Stimulated activated CD4-positive, alpha-beta T cell treated with anti-CD3 and anti-CD28 coated beads, Interleukin-1b, Interleukin-23, amount 100 ng/mL, for 1 hour (primary cell): ENCODE data around the gene BDNF.
"Not testable (repeated sequence)": the region's sequence is repeated elsewhere in the genome, so short reads cannot be mapped to it uniquely, and the experiment has no call there.

Experiments used
- DNase-seq, 2 donors: peaks; one replicate each; pipeline ENCODE4 v3.0.0-alpha.2; 2020; ENCODE audit warnings: low read depth in 2 of 2

Gene BDNF

DNA sequence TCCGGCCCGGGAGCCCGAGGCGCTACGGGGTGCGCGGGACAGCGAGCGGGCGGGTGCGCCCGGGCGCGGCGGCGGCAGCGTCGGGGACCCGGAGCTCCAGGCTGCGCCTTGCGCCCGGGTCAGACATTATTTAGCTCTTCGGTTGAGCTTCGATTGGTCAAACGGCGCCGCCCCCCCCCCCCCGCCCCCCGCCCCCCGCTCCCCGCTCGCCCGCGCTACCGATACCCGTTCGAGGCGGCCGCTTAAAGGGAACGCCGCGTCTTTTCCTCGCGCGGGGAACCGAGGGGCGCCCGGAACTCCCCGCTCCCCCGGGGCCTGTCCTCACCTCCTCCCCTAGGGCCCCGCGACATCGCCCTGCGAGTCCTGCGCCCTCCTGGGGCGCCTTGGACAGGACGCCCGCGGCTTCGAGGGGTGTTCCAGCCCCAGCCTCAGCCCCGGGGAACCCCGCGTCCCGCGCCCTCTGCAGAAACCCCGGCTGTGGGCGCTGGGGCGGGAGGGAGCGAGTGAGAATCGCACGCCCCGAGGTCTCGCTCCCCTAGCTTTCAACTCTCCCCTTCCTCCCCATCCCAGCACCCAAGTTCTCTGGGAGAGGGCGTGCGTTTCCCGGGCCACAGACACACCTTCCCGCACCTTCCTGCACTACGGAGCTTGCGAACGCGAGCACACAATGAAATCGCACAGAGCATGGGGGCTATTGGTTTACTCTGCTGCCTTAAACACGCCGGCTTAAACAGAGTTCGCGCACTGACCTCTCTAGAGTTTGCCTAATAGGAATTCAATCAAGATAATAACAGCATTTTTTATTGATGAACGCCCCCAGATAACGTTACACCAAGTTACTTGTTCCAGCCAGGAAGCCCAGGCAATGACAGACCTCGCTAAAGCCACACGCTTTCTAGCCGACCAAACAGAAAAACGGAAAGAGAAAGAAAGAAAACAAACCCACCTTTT is at the start of gene BDNF:
Gene BDNF, minus strand, starts transcription at position 105 of the 951 bp plus-strand sequence. CDS start 41,891 bp downstream, outside the sequence.
- DNase-seq, result no peak

- DNase-seq, result no peak
Measured at GRCh38 chr11:27740362-27741013, 40.2 kb upstream of the BDNF start.

GRCh38 chr11:27735281-27735680 is 35.0 kb upstream of the BDNF start:
- no peak for DNase-seq

DNA sequence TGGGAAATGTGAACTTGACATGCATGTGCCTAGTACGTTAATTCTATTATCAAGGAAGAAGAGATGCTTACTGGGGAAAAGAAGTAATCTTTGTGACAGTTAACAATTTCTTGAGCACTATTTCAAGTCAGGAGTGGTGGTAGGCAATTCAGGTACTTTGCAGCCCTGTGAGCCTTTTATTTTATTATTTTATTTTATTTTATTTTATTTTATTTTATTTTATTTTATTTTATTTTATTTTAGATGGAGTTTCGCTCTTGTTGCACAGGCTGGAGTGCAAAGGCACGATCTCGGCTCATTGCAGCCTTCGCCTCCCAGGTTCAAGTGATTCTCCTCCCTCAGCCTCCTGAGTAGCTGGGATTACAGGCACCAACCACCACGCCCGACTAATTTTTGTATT is 31.5 kb upstream of the BDNF start:
- not testable (repeated sequence) for DNase-seq

DNA sequence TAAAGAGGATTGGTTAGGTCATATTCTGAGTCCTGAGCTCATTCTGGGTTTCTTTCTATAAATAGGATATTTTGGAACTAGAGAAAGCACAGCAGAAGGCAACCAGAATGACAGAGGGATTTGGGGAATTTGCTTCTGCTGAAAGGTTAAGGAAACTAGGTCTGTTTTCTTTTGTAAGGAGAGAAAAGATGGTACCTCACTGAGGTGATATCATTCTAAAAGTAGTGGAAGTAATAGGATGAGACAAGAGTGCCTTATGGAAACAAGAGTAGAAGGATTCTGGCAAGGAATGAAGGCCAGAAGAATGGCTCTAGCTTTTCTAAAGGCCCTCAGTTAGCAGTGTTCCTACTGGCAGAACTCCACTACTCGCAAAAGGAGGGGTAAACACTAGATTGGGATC is 26.7 kb upstream of the BDNF start:
- no peak for DNase-seq

DNA sequence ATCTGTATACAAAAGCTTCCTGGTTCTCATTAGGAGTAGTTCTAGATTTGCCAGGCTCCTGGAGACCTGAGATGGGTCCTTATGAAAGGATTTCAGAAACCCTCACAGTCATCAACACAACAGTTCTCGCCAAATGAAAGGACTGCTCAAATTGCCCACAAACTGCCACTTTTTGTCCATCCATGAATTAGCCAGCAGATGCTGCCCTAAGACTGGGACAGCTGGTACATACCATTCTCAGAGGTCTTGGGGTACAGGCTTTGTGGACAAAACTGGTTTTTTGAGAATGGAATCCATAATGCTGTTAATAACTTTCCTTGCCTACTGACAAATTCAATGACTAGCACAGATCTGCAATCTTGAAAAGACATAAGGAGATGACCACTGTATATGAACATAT is 23.4 kb upstream of the BDNF start:
- no peak for DNase-seq

DNA sequence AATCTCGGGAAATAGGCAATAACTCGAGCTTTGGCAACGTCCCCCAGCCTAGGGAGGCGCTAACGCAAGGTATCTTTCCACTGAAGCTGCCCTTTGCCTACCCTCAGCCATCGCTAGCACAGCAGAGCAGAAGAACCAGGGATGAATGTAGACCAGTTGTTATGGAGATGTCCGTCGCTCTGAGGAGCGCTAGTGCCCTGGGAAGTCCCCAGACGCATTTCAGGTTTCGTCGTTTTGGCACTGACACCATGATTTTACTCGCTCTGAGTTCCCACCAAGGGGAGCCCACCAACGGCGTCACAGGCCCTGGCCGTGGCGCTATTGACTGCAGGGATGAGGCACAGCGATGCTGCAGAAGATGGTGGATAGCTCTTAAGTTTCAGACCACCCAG is 22.7 kb upstream of the BDNF start:
- no peak for DNase-seq

DNA sequence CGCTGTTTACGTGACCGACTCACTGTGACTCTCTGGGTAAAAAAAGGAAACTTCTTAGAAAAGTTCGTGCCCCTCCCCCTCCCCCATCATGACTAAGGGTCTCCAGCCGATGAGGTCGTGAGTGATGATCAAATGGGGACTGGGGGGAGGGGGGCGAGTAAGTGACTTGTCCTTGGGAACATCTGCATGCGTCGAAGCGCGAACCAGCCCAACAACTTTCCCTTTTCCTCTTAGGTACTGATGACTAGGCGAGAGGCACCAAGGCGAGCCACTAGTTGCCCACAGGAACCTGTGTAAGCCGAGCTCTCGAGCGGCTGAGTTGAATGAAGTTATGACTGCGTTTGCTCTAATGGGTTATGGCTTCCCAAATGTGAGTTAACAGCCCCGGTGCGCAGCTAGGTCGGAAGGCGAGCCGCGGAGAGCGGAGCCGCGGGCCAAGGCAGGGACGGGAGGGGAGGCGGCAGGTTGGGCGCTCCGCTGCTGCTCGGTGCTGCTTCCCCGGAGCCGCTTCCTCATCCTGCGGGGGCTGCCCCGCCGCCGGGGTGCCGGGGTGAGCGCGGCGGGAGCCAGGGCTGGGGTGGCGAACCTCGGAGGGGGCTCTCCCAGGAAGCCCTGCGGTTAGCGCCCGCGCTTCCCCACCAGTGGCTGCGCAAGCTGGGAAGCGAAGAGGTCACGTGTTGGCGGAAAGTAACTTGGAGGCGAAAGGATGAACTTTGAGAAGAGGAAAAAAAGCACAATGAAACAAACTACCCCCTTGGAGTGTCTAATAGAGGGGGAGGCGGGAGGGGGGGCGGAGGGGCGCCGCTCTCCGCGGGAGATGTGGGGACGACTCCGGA is 22.1 kb upstream of the BDNF start:
- no peak for DNase-seq

DNA sequence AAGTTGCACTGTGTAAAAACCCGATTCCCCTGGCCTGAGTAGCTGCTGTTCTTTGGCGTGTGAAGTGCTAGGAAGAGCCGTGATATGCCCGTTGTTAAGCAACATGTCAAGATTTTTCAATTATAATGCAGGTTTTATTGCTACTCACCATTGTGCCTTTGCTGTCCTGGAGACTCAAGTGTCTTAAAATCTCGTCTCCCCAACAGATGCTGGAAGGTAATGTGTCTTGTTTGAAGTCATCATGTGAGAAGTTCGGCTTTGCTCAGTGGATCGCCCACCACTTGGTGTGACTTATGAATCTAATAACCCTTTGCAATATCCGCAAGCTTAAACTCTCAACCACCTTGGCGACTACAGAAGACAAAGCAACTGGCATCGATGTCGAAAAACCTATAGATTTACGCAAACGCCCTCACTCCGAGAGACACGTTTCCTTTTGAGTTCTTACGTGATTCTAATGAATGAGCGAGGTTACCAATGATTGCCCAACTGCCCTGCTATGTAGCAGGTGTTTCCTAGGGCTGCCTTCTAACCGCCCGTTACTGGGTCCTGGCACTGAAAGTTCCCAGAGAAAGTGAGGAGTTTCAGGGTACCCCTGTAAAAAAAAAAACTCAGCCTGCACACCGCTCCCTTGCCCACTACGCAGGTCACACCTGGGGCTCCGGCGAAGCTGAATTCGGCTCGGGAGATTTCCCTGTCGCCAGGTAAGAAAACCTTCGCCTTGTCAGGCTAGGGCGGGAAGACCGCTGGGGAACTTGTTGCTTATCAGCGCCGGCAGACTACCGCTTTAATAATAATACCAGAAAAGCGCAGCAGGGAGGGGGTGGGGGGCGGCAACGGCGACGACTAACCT is 21.2 kb upstream of the BDNF start:
- no peak for DNase-seq

- no peak for DNase-seq
Measured at GRCh38 chr11:27720277-27720830, 20.1 kb upstream of the BDNF start.

DNA sequence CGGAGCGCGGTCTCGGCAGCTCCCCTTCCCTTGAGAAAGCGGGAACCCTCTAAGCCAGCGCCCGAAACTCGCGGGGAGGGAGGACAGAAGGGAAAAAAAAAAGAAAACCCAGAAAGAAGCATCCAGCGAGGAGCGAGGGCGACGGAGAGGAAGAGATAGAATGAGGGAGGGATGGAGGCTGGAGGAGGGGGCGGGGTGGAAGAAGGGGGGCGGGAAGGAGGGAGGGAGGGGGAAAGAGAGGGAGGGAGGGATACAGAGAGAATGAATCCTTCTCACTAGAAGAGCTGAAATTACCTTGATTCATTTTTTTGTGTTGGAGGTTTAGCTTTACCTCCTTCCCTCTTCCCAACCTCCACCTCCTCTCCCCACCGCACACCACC is 19.3 kb upstream of the BDNF start:
- DNase-seq, result no peak

DNA sequence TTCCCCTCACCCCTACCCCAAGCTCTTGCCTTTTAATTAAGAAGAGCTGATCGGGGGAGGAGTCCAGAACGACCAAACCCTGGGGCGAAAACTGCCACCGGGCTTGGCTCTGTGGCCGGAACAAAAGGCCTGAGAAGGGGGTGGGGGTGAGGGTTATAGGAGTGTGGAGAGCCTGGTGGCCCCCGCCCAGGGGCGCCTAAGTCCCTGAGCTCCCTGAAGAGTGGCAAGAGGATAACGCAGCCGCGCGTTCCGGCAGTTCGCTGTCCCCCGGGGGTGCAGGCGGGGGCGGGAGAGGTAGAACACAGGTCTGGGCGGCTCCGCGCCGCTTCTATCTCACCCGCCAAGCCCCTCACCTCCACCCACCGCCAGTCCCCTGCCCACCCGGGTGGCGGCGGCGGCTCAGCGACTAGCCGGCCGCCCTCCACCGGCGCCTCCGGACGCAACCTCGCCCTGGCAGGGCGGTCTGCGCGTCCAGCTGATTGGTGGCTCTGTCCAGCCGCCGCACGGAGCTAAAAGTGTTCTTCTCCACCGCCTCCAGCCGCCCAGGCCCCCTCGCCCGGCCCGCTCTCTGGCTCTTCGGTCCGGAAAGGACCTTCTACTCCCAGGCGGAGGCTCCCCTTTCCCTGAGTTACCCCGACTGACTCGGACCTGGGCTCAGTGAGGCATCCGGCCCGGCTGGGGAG is 18.7 kb upstream of the BDNF start:
- no peak for DNase-seq

GRCh38 chr11:27718346-27718862 is 18.1 kb upstream of the BDNF start:
- DNase-seq, result no peak

- DNase-seq, result no peak
Measured at GRCh38 chr11:27717801-27718229, 17.6 kb upstream of the BDNF start.

DNA sequence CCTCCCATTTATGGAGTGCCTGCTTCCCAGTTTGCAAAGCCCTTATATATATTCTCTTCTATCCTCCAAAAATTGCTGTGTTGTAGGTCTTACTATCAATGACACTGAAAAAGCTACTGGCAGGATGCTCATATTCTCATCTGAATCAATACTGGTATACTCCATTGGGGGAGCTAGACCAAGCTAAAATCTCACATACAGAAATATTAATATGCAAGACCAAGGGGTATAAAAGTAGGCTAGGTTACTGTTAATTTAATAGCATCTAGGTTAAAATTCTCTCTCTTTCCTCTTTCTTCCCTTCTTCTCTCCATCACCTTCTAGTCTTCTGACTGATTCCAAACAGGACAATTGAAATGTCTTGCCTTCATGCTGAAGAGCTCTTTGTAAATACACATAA is 17.1 kb upstream of the BDNF start:
- no peak for DNase-seq

DNA sequence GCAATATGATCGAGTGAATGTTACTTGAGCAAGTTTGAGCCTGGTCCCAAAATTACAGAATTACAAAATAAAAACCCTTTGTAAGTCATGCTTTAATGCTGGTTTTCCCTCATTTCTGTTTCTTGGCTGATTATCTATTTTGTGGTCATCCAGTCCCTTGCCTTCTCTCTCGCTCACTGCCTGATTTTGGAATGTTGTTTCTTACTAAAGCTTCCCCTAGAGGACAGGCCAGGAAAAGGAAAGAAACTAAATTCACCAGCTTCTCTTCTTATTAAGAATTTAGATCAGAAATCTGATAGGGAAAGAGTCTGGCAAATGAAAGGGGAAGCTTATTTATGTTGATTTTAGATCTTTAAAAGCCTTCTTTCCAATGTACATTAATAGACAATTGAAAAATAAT is 16.6 kb upstream of the BDNF start:
- DNase-seq, result no peak

GRCh38 chr11:27716216-27716615 is 16.0 kb upstream of the BDNF start:
- DNase-seq, result no peak

DNA sequence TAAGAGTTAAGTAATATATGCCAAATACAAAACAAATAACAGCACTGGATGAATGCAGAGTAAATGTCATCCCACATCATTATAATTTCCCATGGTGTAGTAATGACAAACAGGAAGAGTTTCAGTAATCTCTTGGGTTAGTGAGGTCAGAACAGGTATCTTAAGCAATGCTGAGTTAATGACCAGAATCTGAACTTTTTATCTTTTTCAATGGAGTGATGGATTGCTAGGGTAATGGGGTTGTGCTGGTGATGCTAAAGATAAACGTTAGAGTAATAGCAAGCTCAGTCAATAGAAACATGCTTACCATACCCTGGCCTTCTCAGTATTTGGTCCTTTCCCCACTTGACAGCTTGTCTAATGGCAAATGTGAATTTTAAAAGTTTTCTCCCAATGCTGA is 11.5 kb upstream of the BDNF start:
- no peak for DNase-seq

- DNase-seq, result no peak
Measured at GRCh38 chr11:27710536-27710935, 10.3 kb upstream of the BDNF start.

GRCh38 chr11:27707676-27708075 is 7.4 kb upstream of the BDNF start:
- DNase-seq, result no peak
